Skin of body (tissue), 2 donors: ENCODE data around the gene PSMD2. TPM values are rescaled to one million over a fixed set of nuclear protein-coding genes. Genes with fewer than 3 reads are reported as not detected.

ENCODE experiments used
- DNase-seq: peaks from one replicate; lab custom pipeline; 2025; lab: John Stamatoyannopoulos, UW
- total RNA-seq: library from RNA; depleted of rRNA; stranded (reverse); fragments of >200 nt; gene quantifications from one replicate; pipeline ENCODE4 v1.2.3, GENCODE V29; 2014

Gene PSMD2
- total RNA-seq, 1 donor from 2014 or later: 167 TPM

- no peak for DNase-seq
Measured at GRCh38 chr3:184277366-184277765, 21.7 kb upstream of the PSMD2 start.

GRCh38 chr3:184282941-184283340, 16.1 kb upstream of the PSMD2 start:
- DNase-seq: no peak

GRCh38 chr3:184283681-184284080, 15.4 kb upstream of the PSMD2 start:
- DNase-seq: no peak

GRCh38 chr3:184284696-184285095, 14.3 kb upstream of the PSMD2 start:
- peak; percentile 38 for DNase-seq

GRCh38 chr3:184289426-184289938, 9.6 kb upstream of the PSMD2 start:
- peak; percentile 11 for DNase-seq

GRCh38 chr3:184290331-184290730, 8.7 kb upstream of the PSMD2 start:
- DNase-seq: no peak

GRCh38 chr3:184291044-184291737, 7.8 kb upstream of the PSMD2 start:
- DNase-seq: no peak

- DNase-seq: no peak
Measured at GRCh38 chr3:184291738-184292445, 7.1 kb upstream of the PSMD2 start.

GRCh38 chr3:184295771-184296170, 3.3 kb upstream of the PSMD2 start:
- DNase-seq: no peak

- no peak for DNase-seq
Measured at GRCh38 chr3:184296616-184297015, 2.4 kb upstream of the PSMD2 start.

- no peak for DNase-seq
Measured at GRCh38 chr3:184299488-184300377, 692 bp downstream of the PSMD2 start.

GRCh38 chr3:184300378-184300720, 1.3 kb downstream of the PSMD2 start:
- DNase-seq: no peak

- no peak for DNase-seq
Measured at GRCh38 chr3:184305577-184305976, 6.5 kb downstream of the PSMD2 start.

GRCh38 chr3:184306341-184306972, 7.4 kb downstream of the PSMD2 start:
- DNase-seq: no peak

GRCh38 chr3:184307915-184308314, 8.9 kb downstream of the PSMD2 start:
- no peak for DNase-seq

GRCh38 chr3:184308744-184309143, 9.7 kb downstream of the PSMD2 start:
- no peak for DNase-seq

GRCh38 chr3:184311633-184312032, 12.6 kb downstream of the PSMD2 start:
- DNase-seq: no peak

- DNase-seq: peak; percentile 93
Measured at GRCh38 chr3:184314363-184314699, 15.3 kb downstream of the PSMD2 start, which contains the start of gene EIF4G1. EIF4G1 (plus strand) TSS chr3:184314606; CDS start chr3:184315797, 1,191 bp downstream.

- DNase-seq: peak; percentile 72
Measured at GRCh38 chr3:184314700-184315542, 15.9 kb downstream of the PSMD2 start.

- DNase-seq: no peak
Measured at GRCh38 chr3:184315543-184315867, 16.5 kb downstream of the PSMD2 start.
